Ovary (tissue), 9 donors: ENCODE data around the gene WDR20. TPM values are rescaled to one million over a fixed set of nuclear protein-coding genes. Genes with fewer than 3 reads are reported as not detected.

Experiments used
- DNase-seq, 5 donors: peaks; one replicate each; pipeline ENCODE4 v3.0.0-alpha.2; 2019 to 2020
- H3K27ac ChIP-seq, 2 donors: fragments of 200-600 bp; one replicate each; pipeline versions ENCODE4 v1.5.1 to v1.8.0; 2019 to 2022
- H3K27me3 ChIP-seq: fragments of 200-600 bp; one replicate; pipeline ENCODE4 v1.8.0; 2022
- H3K36me3 ChIP-seq: fragments of 200-600 bp; sonication (generic); one replicate; pipeline ENCODE4 v1.5.1; 2019
- H3K4me1 ChIP-seq: one replicate; pipeline ENCODE4 v1.8.1; 2013; ENCODE audit warnings: mild to moderate bottlenecking, moderate library complexity; ENCODE audit not compliant: insufficient read depth
- H3K4me3 ChIP-seq: fragments of 200-600 bp; sonication (generic); one replicate; pipeline ENCODE4 v1.5.1; 2017
- H3K9me3 ChIP-seq, 2 donors: fragments of 200-600 bp in 1 of 2; sonication (generic) in 1 of 2; one replicate each; pipeline versions ENCODE4 v1.5.1 to v1.8.1; 2013 to 2019; ENCODE audit warnings: mild to moderate bottlenecking in 1 of 2, moderate library complexity in 1 of 2
- CTCF ChIP-seq, 3 donors: fragments of 450-650 bp in 2 of 3; fragments of 200-600 bp in 1 of 3; IDR thresholded peaks; one replicate each; pipeline versions ENCODE4 v1.5.1 to v1.8.0; 2016 to 2022; ENCODE audit warnings: antibody characterized with exemption in 3 of 3, mild to moderate bottlenecking in 1 of 3
- EP300 ChIP-seq: sonication (generic); formaldehyde crosslinking; IDR thresholded peaks from one replicate; pipeline ENCODE4 v1.6.1; 2017; ENCODE audit warnings: antibody characterized with exemption
- POLR2A ChIP-seq: fragments of 450-650 bp; IDR thresholded peaks from one replicate; pipeline ENCODE4 v1.6.1; 2017; ENCODE audit warnings: antibody characterized with exemption, mild to moderate bottlenecking, moderate library complexity
- WGBS, 3 donors: extraction: QIAGEN DNeasy Blood & Tissue Kit in 1 of 3; methylation state at CpG; one replicate each; pipeline versions ENCODE4 v1.1.5 to v1.1.7; 2013 to 2017; 5-methylcytosine and 5-hydroxymethylcytosine counted together
- intact Hi-C, 4 donors: fragments of 100-400 bp; cut with DNase I; formaldehyde crosslinking; loops; one replicate each; pipeline versions ENCODE4 v1.11.0 to v1.15.1; 2022 to 2023
- polyA plus RNA-seq, 2 donors: library from polyadenylated mRNA; stranded (reverse); fragments of 200-250 nt in 1 of 2; fragments of 350-450 nt in 1 of 2; fragmentation: Illumina TruSeq in 1 of 2; extraction: RNeasy Lipid Tissue Mini Kit (QIAGEN cat#74804) in 1 of 2; gene quantifications; one replicate each; pipeline ENCODE4 v1.2.3, GENCODE V29; 2013 to 2014
- total RNA-seq, 7 donors: library from RNA; depleted of rRNA in 2 of 7; stranded (reverse); fragments of >200 nt in 2 of 7; fragmentation: NEBNext Ultra II Directional in 3 of 7; extraction: Animal tissue kit (Norgen Biotek cat#: 25700) in 3 of 7; gene quantifications; one replicate each; pipeline versions ENCODE4 v1.1.0 to v1.2.4, GENCODE V29; 2016 to 2023
- donor health status: DM: no; HTN: no; CAD: no; lungs with moderate emphysema.
- donor health status: DM: no; HTN: no; CAD: no.
- donor health status: Bipolar disorder and iron deficiency.
- donor health status: DM: yes; HTN: yes; CAD: no.
- donor health status: DM: no; HTN: no; CAD: no.
- donor health status: DM: yes; HTN: yes; CAD: no.

WDR20 gene
- total and polyA plus RNA-seq, 9 donors, result 13.4 to 42.2 (median 26.8) TPM

DNA sequence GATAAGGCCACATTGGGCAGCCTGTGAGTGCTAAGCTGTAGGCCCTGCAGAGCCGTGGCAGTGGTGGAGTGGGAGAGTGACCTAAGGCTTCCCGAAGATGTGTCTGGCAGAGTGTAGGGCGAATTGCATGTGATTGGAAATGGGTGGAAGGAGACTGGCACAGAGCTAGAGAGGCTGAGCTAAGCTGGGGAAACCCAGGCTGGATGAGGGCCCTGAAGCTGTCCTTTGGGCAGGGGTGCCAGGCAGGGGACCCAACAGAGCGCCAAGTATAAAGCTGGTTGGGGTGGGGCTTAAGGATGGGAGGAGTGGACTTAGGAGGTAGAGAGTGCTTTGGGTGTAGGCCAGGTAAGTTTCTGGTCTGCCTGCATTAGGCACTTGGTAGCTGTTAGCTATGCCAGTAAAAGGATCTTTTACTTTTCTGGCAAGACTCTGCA is 47.9 kb downstream of the WDR20 start:
- TF ChIP-seq CTCF (IDR thresholded peaks at IDR 0.05) (no peak), POLR2A (no peak), EP300 (no peak)
- intact Hi-C loops, result no loop called here
- Histone ChIP-seq H3K36me3 (no peaks in the 10 kb centered on the region), H3K9me3 (no peaks in the 10 kb centered on the region), H3K4me3 (no peak overlapping the region), H3K27ac (no peak overlapping the region), H3K4me1 (peaks cover 15% of the 10 kb centered on the region), H3K27me3 (no peaks in the 10 kb centered on the region)
- DNase-seq, result no peak
- 71 to 84% (median 81%) methylated on average over 4 of the region's 4 CpGs for whole genome bisulfite sequencing, 3 donors

DNA sequence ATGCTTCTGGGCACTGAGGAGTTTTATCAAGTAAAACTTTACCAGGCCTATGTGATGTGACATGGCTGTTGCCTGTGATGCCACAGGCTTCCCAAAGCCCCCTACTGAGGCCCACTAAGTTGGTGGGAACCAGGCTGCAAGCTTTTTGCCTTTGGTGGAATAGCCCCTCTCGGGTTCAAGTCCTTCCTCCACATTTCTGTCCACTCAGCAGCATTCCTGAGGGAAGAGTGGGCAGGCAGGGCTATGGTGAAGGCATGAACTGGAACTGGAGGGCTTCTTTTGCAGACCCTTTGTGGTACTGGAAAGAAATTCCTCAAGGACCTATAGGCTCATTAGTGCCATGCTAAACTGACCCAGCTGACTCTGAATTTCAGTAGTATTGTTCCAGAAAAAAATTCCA is 48.5 kb downstream of the WDR20 start:
- TF ChIP-seq EP300, result no peak
- no peak for TF ChIP-seq CTCF (IDR thresholded peaks at IDR 0.05)
- no peak for TF ChIP-seq POLR2A
- H3K27ac ChIP-seq, result no peak overlapping the region
- intact Hi-C loops, result no loop called here
- H3K4me1 ChIP-seq, result peaks cover 12% of the 10 kb centered on the region
- no peak overlapping the region for H3K4me3 ChIP-seq
- no peaks in the 10 kb centered on the region for H3K9me3 ChIP-seq
- no peak for DNase-seq
- no peaks in the 10 kb centered on the region for H3K36me3 ChIP-seq
- WGBS, 3 donors, result 86 to 92% (median 89%) methylated on average over 1 of the region's 1 CpG
- H3K27me3 ChIP-seq, result no peaks in the 10 kb centered on the region

DNA sequence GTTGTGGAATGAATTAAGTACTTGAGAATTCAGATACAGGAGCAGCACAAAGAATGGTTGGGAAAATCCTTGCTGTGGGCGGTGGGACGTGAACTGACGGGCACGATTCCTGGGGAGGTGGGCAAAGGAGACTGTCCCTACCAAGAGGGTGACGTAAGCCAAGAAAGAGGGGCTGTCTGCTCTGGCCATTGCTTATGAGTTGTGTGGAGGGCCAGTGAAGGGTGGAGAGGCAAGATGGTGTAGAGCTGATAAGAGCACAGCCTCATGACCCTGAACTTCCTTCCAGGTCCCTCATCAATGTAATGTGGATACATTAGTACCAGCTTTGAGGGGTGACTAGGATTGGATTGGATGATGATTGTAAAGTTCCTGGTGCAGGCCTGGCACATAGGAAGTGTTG is 50.2 kb downstream of the WDR20 start:
- WGBS, 3 donors, result 96 to 98% (median 98%) methylated on average over 5 of the region's 5 CpGs
- TF ChIP-seq POLR2A, result no peak
- TF ChIP-seq CTCF (IDR thresholded peaks at IDR 0.05), result no peak
- no peak for TF ChIP-seq EP300
- Histone ChIP-seq H3K27ac (no peak overlapping the region), H3K36me3 (no peaks in the 10 kb centered on the region), H3K27me3 (no peaks in the 10 kb centered on the region), H3K4me1 (peaks cover 10% of the 10 kb centered on the region), H3K9me3 (no peaks in the 10 kb centered on the region), H3K4me3 (no peak overlapping the region)
- intact Hi-C loops, result no loop called here
- DNase-seq, result no peak

DNA sequence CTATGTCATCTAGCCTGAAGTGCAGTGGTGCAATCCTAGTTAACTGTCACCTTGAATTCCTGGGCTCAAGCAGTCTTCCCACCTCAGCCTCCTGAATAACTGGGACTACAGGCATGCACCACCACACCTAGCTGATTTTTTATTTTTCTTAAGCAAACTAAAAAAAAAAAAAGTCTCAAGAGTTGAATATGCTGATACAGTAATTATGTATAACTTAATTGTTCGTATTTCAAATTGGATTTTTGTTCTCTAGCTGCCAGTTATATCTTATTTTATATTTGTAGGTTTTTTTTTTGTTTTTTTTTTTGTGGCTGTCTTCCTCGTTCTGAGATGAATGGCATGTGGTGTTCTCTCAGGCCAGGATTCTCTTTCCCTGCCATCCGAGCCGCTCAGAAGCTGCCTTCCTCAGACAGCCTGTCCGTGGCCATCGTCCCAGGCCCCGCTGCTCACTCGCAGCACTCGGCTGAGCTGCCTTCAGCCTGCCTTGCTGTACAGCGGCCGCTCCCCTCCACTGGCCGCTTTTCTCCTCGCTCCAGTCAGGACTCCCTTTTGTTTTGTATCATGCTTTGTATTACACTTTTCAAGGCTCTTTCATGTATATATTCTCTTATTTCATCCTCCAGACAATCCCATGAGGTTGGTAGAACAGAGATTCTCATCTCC is 53.3 kb downstream of the WDR20 start:
- no peaks in the 10 kb centered on the region for H3K36me3 ChIP-seq
- WGBS, 3 donors, result 90% methylated on average over 13 of the region's 13 CpGs
- intact Hi-C loops, result no loop called here
- no peak overlapping the region for H3K4me3 ChIP-seq
- H3K4me1 ChIP-seq, result peaks cover 4% of the 10 kb centered on the region
- no peaks in the 10 kb centered on the region for H3K27me3 ChIP-seq
- DNase-seq, result no peak
- TF ChIP-seq CTCF (IDR thresholded peaks at IDR 0.05) (no peak), EP300 (no peak), POLR2A (no peak)
- H3K27ac ChIP-seq, result no peak overlapping the region
- H3K9me3 ChIP-seq, result no peaks in the 10 kb centered on the region
